CD4-positive, alpha-beta T cell treated with Interleukin-1 beta for 1 hour (primary cell): Measurements from ENCODE around the gene OR4Q3.
"Not testable (repeated sequence)": the region's sequence is repeated elsewhere in the genome, so short reads cannot be mapped to it uniquely, and the experiment has no call there.

Experiments
- DNase-seq, 2 donors: peaks; one replicate each; pipeline ENCODE4 v3.0.0-alpha.2; 2020 to 2022

Gene OR4Q3

DNA sequence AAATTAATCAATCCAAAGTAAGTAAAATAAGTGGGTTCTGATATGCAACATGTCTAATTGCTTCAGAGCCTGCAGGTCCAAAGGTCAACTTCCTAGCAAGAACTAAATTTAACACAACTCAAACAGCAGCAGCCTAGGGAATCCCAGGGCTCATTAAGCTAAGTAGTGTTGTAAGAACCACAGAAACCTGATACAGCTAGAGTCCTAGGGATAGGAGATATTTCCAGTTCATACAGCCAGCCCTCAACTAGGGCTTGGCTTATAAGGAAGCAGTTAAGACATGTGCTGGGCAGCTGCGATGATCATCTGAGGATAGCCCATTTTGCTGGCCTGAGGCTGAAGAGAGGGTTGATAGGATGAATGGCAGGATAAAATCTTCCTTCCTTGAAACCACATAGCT, at the start of gene OR4Q3:
Gene OR4Q3, plus strand, starts transcription at position 316 of the 400 bp plus-strand sequence.
- no peak for DNase-seq

DNA sequence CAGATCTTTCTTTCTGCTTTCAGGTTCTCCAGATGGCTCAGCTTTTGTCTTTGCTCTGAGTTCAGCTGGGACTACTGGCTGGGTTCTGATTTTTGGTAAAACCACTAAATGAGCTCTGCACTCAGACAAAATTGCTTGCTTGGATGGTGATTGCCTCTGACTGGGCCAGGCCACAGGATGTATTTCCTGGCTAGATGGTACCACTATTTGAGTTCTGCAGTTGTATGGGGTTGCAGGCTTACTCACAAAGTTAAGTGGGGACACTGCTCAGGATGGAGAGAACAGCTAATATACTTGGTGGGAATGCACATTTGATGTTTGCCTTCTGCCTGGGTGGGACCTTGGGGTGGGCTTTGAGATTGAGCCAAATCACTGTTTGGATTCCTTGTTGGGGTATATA, 14.0 kb upstream of the OR4Q3 start:
- no peak for DNase-seq

DNA sequence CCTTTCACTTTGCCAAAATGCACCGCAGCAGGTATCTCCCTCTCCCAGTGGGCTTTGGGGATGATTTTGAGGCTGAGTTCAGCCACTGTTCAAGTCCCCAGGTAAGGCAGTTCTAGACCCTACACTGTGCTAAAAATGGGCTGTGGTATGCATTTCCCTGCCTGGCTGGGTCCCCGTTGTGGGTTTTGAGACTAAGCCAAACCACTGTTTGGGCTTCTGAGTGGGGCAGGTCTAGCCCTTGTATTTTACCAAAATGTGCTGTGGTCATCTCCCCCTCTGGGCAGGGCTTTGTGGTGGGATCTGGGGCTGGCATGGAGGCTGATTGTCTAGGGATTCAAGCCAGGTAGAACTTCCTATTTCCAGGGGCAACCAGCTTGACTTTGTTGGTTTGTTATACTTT, 13.6 kb upstream of the OR4Q3 start:
- DNase-seq, result no peak

DNA sequence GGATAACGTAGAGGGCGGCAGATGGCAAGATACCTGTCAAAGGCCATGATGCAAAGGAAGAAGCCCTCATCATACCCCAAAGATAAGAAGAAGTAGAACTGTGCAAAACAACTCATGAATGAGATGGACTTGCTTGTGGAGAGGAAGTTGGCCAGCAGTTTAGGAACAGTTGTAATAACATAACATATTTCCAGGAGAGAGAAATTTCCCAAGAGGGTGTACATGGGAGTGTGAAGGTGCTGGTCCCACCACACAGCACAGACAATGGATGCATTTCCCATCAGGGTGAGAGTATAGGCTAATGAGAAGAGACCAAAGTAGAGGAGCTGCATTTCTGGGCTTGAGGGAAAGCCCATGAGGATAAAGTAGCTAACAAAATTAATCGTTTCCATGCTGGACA, 9.5 kb upstream of the OR4Q3 start:
- DNase-seq, result not testable (repeated sequence)

DNA sequence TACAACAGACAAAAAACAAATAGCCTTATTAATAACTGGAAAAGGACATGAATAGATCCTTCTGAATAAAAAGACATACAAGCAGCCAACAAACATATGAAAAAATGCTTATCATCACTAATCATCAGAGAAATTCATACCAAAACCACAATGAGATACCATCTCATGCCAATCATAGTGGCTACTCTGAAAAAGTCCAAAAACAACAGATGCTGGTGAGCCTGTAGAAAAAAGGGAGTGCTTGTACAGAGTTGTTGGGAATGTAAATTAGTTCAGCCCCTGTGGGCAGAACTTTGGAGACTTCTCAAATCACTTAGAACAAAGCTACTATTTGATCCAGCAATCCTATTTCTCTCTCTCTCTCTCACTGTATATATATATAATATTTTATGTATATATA, 8.9 kb downstream of the OR4Q3 start:
- not testable (repeated sequence) for DNase-seq

DNA sequence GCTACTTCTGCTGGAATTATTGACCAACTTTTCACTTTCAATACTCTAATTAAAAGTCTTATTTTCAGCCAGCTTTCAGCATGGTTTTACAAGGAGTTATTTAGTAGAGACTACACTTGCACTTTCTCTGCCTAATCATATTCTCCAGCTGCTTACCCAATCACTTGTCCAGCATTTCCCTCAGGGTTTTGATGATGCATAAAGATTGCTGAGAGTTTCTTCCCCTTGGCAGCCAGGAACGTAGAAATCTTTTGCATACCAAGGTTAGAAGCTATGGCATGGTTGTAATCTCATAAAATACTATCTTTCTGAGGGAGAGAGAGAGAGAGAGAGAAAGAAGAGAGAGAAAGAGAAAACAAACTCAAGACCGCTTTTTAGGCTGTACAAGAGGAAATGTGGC, 10.8 kb downstream of the OR4Q3 start:
- no peak for DNase-seq

DNA sequence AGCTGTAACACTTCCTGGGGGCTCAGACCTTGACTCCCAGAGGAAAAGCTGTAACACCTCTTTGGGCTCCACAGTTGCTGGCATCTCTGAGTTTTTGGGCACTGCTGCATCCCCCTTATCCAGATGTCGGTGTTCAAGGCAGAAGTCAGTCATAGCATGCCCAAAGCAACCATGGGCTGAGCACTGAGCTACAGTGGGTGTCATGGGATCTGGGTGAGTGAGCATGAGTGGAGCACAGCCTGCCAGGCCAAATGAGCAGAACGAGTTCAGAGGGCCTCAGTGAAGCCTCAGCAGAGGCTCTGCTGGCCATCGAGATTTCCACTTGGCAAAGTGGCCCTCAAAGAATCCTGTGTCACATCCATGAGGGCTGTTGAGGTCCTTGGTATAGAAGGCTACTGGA, 28.1 kb downstream of the OR4Q3 start:
- not testable (repeated sequence) for DNase-seq

DNA sequence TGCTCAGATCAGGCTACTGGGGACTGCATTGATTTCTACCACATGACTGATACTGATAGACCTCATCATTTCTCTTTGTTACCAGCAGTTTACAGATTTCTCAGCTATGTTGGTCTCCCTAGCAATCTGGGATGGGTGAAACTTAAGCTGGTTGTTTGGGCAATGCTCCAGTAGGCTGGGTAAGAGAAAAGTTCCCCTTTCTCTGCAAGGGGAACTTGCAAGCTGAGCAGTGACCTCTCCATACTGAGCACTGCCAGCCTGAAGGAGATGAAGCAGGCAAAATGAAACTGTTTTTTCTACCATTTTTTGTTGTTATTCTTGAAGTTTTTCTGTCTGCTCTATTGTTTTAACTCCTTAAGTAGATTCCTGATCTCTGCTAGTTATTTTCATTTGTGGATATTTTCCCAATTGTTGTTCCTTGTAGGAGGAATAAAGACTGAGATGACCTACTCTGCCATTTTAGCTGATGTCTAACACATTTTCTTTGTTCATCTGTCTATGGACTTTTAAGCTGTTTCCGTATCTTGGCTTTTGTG, 28.6 kb downstream of the OR4Q3 start:
- DNase-seq, result no peak

DNA sequence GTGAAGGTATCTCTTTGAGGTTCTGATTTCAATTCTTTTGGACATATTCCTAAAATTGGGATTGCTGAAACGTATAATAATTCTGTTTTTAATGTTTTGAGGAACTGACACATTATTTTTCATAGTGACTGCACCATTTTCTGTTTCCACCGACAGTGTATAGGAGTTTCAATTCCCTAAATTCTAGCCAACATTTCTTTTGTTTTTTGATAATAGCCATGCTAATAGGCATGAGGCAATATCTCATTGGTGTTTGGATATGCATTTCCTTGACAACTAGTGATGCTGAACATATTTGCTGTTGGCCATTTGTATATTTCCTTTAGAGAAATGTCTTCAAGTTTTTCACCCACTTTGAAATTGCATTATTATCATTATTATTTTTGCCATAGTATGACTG, 29.1 kb downstream of the OR4Q3 start:
- DNase-seq, result not testable (repeated sequence)

DNA sequence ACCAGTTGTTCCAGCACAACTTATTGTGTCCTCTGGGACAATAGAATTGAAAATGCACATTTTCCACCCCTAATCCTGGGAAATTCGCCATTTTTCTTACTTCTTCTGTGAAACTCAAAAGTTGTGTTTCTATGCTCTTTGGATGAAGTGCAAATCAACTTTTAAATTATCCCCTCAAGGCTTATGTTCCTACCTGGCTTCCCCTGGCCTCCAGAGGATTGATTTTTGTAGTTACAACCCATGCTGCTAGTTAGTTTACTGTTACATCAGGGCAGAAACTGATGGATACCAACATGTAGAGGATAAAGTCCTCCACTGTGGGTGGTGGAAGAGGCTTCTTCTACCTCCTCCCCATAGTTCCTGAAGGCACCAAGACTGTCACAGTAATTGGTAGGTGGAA, 29.8 kb downstream of the OR4Q3 start, which contains the start of gene OR4M1:
Gene OR4M1, plus strand, starts transcription at position 301 of the 400 bp plus-strand sequence. CDS start 6,819 bp downstream, outside the sequence.
- DNase-seq, result not testable (repeated sequence)

DNA sequence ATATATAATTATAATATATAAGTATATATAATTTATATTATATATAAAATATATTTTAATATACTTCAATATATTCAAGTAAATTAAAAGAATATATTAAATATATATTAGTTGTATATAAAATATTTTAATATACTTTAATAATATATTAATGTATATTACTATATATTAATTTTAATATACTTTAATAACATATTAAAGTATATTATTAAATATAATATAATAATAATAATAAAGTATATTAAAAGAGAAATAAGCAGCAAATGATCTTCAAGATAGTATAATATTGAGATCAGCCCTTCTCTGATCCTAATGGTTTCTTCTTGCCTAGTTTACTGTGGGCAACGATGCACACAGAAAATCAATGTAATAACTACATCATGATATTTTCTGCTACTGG, 32.2 kb downstream of the OR4Q3 start:
- DNase-seq, result no peak

DNA sequence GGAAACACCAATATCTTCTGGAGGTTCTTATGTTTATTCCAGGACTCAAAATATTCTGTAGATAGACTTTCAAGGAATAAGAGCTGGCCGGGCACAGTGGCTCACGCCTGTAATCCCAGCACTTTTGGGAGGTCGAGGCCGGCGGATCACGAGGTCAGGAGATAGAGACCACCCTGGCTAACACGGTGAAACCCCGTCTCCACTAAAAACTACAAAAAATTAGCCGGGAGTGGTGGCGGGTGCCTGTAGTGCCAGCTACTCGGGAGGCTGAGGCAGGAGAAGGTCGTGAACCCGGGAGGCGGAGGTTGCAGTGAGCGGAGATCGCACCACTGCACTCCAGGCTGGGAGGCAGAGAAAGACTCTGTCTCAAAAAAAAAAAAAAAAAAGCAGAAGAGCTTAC, 42.5 kb downstream of the OR4Q3 start:
- not testable (repeated sequence) for DNase-seq

DNA sequence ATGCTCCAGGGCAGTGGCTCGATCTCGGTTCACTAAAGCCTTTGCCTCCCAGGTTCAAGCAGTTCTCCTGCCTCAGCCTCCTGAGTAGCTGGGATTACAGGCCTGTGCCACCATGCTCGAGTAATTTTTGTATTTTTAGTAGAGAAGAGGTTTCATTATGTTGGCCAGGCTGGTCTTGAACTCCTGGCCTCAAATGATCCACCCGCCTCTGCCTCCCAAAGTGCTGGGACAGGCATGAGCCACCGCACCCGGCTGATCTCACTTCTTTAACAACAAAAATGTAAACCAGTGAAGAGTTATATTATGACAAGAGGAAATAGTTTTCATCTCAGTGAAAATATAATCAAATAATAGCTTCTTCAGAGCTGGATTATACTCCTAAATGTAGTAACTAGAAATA, 43.9 kb downstream of the OR4Q3 start:
- not testable (repeated sequence) for DNase-seq

DNA sequence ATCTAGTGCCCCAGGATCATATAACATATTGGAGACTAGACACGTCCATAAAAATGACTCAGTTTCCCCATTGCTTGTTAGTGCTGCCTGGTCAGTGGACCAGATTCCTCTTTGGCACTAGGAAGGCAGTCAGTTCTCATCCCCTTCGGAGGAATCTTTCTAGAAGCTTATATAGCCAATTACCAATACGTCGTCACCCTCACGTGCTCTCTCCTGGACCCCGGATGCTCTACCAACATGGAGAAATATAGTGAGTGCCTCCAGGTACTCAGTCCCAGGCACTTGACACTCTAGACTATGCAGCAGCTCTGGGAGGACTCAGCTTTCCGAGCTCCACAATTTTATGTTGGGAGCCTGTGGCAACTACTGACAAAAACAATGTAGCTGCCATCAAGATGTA, 44.8 kb downstream of the OR4Q3 start:
- DNase-seq, result not testable (repeated sequence)

DNA sequence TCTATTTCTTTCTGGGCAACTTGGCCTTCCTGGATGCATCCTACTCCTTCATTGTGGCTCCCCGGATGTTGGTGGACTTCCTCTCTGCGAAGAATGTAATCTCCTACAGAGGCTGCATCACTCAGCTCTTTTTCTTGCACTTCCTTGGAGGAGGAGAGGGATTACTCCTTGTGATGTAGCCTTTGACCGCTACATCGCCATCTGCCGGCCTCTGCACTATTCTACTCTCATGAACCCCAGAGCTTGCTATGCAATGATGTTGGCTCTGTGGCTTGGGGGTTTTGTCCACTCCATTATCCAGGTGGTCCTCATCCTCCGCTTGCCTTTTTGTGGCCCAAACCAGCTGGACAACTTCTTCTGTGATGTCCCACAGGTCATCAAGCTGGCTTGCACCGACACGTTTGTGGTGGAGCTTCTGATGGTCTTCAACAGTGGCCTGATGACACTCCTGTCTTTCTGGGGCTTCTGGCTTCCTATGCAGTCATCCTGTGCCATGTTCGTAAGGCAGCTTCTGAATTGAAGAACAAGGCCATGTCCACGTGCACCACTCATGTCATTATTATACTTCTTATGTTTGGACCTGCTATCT, 53.2 kb downstream of the OR4Q3 start:
- not testable (repeated sequence) for DNase-seq
